ENCODE data around the gene HSDL2.
"Not testable (repeated sequence)": the region's sequence is repeated elsewhere in the genome, so short reads cannot be mapped to it uniquely, and the experiment has no call there.

The HSDL2 gene

GRCh38 chr9:112380102-112380824 lies at the start of gene HSDL2:
Gene HSDL2, plus strand, starts transcription at chr9:112380108. Its CDS starts 56 bp downstream, at chr9:112380164.
- DNase-seq = no peak

DNA sequence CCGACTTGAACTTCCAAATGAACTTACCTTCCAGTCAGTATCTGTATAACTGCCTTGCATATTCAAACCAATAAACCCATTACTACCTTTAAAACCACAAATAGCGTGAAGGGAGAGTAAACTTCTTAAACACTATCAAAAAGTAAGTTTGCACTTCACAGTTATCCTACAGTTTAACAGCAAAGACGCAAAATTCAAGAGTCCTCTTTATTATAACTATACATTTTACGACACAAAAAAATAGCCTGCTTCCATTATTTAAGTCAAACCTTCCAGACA lies 48.3 kb upstream of the HSDL2 start:
- no peak for DNase-seq

DNA sequence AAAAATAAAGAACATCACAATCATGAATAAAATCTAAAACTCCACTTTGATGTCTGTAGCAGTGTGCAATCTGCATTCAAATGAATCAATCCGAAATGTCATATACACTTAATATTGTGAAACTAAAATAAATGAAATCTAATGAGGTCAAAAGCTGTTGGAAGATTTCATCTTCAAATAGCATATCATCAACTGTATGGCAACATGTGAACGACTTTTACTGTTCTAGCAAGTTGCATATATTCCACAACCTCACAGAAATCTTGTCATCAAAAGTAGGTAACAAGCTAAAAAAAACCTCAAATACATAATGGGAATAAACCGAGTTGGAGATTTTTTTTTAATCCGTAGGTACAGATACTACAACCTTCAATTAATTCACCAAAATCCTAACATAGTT lies 47.7 kb upstream of the HSDL2 start:
- DNase-seq = no peak

- no peak for DNase-seq
Measured at GRCh38 chr9:112332674-112332976, 47.3 kb upstream of the HSDL2 start.

- DNase-seq = peak; percentile 73
Measured at GRCh38 chr9:112332977-112333638, 46.8 kb upstream of the HSDL2 start, which contains the start of gene PTBP3. Gene PTBP3, minus strand, starts transcription at chr9:112333619. Its CDS starts 35,754 bp downstream, at chr9:112297865.

- peak; percentile 94 for DNase-seq
Measured at GRCh38 chr9:112333639-112334431, 46.1 kb upstream of the HSDL2 start.

DNA sequence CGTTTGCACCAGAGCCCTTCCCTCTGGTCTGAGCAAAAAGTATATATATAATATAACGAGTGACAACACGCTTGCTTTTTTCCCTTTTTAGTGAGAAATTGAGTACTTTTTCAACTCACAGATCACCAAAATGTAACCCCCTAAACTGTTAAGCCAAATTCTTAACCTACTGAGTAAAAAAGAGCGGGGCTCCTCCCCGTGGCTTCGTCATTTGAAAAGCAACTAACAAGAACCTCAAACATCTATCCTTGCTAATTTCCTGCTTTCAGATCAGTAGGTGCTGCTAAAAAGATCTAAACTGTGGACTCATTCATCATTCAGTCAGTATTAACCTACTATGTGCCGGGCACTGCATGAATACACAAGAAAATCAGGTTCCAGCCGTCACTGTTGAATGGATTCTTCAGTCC lies 45.5 kb upstream of the HSDL2 start:
- peak; percentile 60 for DNase-seq

GRCh38 chr9:112337547-112337946 lies 42.4 kb upstream of the HSDL2 start:
- DNase-seq = no peak

DNA sequence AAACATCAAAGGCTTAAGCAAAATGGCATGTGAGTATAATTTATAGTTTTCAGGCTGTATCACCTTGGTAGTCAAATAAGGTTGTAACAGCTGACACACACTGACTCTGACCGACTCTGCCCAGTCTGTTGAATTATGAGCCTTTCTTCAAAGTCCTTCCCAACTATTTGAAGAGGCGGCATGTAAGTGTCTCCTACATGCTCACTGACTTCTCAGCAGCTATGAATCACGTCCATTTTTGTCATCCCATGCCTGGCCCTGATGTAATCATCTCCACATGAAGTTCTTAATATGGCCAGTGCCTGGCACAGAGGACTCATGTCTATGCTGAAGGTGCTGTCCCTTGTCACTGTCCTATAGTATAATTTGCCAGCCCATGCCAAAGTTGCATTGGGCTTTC lies 41.3 kb upstream of the HSDL2 start:
- no peak for DNase-seq

DNA sequence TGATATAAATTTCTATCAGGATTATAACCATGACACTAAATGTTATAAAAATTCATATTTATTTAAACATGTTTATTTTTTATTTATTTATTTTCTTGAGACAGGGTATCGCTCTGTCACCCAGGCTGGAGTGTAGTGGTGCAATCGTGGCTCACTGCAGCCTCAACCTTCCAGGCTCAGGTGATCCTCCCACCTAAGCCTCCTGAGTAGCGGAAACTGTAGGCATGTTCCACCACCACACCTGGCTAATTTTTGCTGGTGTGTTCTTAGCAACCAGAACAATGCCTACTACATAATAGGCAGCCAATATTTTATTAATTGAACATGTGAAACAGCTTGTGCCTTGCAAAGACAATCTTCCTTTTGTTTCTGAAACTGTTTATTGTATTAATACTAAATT lies 40.0 kb upstream of the HSDL2 start:
- no peak for DNase-seq

GRCh38 chr9:112341730-112342129 lies 38.2 kb upstream of the HSDL2 start:
- DNase-seq = no peak

GRCh38 chr9:112348257-112349007 lies 31.5 kb upstream of the HSDL2 start:
- DNase-seq = peak; percentile 78

GRCh38 chr9:112349008-112349333 lies 30.9 kb upstream of the HSDL2 start:
- no peak for DNase-seq

DNA sequence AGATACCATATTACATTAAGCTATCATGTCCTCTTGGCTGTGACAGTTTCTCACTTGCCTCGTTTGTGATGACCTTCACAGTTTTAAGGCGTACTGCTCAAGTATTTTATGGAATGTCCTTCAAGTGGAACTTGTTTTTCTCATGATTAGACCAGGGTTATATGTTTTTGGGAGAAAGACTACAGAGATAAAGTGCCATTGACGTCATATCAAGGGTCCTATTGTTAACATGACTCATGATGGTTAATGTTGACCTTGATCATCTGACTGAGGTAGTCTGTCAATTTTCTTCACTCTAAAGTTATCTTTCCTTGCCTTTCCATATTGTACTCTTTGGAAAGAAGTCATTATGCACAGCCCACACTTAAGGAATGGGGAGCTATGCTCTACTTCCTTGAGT lies 28.7 kb upstream of the HSDL2 start:
- no peak for DNase-seq

GRCh38 chr9:112352209-112352608 lies 27.7 kb upstream of the HSDL2 start:
- DNase-seq = no peak

DNA sequence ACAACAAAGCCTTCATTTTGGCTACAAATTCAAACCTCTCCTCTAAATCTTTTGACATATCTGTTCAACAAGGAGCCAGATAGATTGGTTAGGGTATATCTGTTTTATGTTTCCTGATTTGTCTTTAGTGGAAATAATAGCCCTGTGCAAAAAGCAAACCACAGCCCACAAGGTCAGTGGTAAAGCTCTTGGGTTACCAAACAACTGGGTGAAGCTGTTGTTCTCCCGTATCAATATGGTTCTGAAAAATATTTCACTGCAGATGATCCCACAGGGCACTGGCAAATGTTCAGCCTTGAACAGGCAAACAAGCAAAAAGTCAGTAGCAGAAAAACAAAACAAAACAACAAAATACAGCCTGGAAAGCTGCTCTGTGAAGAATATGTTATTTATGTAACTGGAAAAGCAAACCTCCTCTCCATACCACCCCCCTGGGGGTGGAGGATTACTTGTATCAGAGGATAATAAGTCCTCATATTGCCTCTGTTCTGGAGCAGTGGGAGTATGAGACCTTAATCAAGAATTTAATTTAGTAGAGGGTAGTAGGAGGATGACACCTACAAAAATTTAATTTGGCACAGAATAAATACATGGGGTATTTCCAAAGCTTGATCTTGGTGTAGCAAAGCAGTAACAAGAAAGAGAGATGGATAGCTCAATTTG lies 25.7 kb upstream of the HSDL2 start:
- no peak for DNase-seq

DNA sequence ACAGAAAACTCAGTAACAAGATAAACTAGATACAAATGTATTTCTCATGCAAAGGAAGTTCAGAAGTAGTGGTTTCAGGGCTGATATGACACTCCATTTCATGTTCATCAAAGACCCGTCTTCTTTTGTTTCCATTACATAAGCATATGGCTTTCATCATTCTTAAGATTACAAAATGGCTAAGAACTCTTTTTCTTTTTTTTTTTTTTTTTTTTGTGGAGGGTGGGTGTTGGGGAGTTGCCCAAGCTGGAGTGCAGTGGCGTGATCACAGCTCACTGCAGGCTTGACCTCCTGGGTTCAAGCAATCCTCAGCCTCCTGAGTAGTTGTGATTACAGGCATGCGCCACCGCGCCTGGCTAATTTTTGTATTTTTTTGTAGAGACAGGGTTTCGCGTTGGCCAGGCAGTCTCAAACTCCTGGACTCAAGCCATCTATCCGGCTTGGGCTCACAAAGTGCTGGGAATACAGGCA lies 24.4 kb upstream of the HSDL2 start:
- no peak for DNase-seq

- DNase-seq = no peak
Measured at GRCh38 chr9:112360047-112360804, 19.7 kb upstream of the HSDL2 start.

DNA sequence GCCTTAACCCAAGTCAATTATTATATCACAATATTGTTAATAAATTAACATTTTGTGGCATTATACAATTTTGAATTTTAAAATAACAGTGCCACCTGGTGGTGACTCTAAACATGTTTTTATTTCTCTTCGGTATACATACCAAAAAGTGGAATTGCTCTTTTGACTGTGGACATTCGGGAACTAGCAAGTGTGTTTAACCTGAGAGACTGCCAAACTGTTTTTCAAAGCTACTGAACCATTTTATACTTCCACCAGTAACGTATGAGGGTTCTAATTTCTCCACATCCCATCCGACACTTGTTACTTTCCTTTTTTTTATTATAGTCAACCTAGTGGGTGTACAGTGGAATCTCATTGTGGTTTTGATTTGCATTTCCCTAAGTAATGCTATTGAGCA lies 18.3 kb upstream of the HSDL2 start:
- peak; percentile 60 for DNase-seq

DNA sequence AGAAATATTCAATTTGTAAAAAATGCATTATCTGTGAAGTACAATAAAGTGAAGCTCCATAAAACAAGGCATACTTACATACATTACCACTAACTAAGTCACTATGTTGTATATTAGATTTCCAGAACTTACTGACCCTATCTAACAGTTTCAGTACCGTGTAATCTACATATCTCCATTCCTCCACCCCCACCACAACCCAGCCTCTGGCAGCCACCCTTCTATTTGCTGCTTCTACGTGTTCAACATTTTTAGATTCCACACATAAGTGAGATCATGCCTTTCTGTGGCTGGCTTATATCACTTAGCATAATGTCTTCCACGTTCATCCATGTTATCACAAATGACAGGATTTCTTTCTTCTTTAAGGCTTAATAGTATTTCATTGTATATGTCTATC lies 15.1 kb upstream of the HSDL2 start:
- DNase-seq = no peak

GRCh38 chr9:112365257-112365656 lies 14.7 kb upstream of the HSDL2 start:
- not testable (repeated sequence) for DNase-seq

- DNase-seq = no peak
Measured at GRCh38 chr9:112366591-112366990, 13.3 kb upstream of the HSDL2 start.

All from CD4-positive, alpha-beta T cell treated with Interleukin-4 for 4 hours (primary cell).